CD4-positive, CD25-positive, alpha-beta regulatory T cell (primary cell): ENCODE data around the gene S100Z. TPM values are rescaled to one million over a fixed set of nuclear protein-coding genes. Genes with fewer than 3 reads are reported as not detected.

Experiments used
- ATAC-seq, 2 donors: fragments of 150-1000 bp; cut with Tn5 transposase; one replicate each; pipeline ENCODE4 v1.10.0; 2021; ENCODE audit warnings: low read depth in 2 of 2, moderate number of reproducible peaks in 2 of 2, moderate library complexity in 1 of 2
- DNase-seq, 3 donors: peaks; one replicate each; pipeline versions ENCODE4 v3.0.0 to v3.0.0-alpha.2; 2012 to 2022; ENCODE audit warnings: mixed read lengths in 1 of 3
- H3K27ac ChIP-seq: one replicate; pipeline ENCODE4 v1.7.0; 2013; ENCODE audit warnings: mild to moderate bottlenecking, low read length; ENCODE audit not compliant: insufficient read depth, poor library complexity, severe bottlenecking
- H3K27me3 ChIP-seq: one replicate; pipeline ENCODE4 v1.7.0; 2013; ENCODE audit warnings: low read length; ENCODE audit not compliant: control insufficient read depth, insufficient read depth
- H3K36me3 ChIP-seq: one replicate; pipeline ENCODE4 v1.7.0; 2013; ENCODE audit warnings: mild to moderate bottlenecking, low read length, moderate library complexity; ENCODE audit not compliant: control insufficient read depth, insufficient read depth
- H3K4me1 ChIP-seq: 2 replicates; pipeline ENCODE4 v1.7.0; 2013; ENCODE audit warnings: mild to moderate bottlenecking, low read length; ENCODE audit not compliant: insufficient read depth, control insufficient read depth, poor library complexity, severe bottlenecking
- H3K4me3 ChIP-seq: one replicate; pipeline ENCODE4 v1.7.0; 2013; ENCODE audit warnings: low read depth, mild to moderate bottlenecking, low read length, moderate library complexity
- H3K9me3 ChIP-seq, 2 experiments: 1 replicate in 1 of 2; 2 replicates in 1 of 2; pipeline ENCODE4 v1.7.0; 2013; ENCODE audit warnings: low read length in 2 of 2, mild to moderate bottlenecking in 1 of 2, moderate library complexity in 1 of 2; ENCODE audit not compliant: control insufficient read depth in 2 of 2
- H3K27ac Mint-ChIP-seq, 3 donors: one replicate each; pipeline ENCODE4 v1.8.0; 2020 to 2022; ENCODE audit warnings: mild to moderate bottlenecking in 3 of 3, mixed read lengths in 3 of 3, moderate library complexity in 2 of 3
- H3K27me3 Mint-ChIP-seq: one replicate; pipeline ENCODE4 v1.8.0; 2022; ENCODE audit warnings: mild to moderate bottlenecking, mixed read lengths
- H3K36me3 Mint-ChIP-seq: one replicate; pipeline ENCODE4 v1.8.0; 2020; ENCODE audit warnings: mixed read lengths
- H3K4me1 Mint-ChIP-seq, 4 donors: one replicate each; pipeline ENCODE4 v1.8.0; 2020 to 2022; ENCODE audit warnings: mixed read lengths in 4 of 4, mild to moderate bottlenecking in 1 of 4
- H3K4me3 Mint-ChIP-seq, 4 donors: one replicate each; pipeline ENCODE4 v1.8.0; 2020 to 2022; ENCODE audit warnings: mild to moderate bottlenecking in 4 of 4, mixed read lengths in 4 of 4, moderate library complexity in 3 of 4
- H3K9me3 Mint-ChIP-seq, 7 donors: one replicate each; pipeline ENCODE4 v1.8.0; 2020 to 2022; ENCODE audit warnings: mixed read lengths in 7 of 7, mild to moderate bottlenecking in 3 of 7, moderate library complexity in 2 of 7
- polyA plus RNA-seq, 4 donors: library from polyadenylated mRNA; unstranded; fragments of 300-500 nt; fragmentation: Illumina TruSeq; gene quantifications; one replicate each; pipeline ENCODE4 v1.2.3, GENCODE V29; 2021
- total RNA-seq: library from RNA; stranded (reverse); gene quantifications from one replicate; pipeline ENCODE4 v1.2.3, GENCODE V29; 2022

Gene S100Z
- total and polyA plus RNA-seq, 5 donors from 2014 or later, result 0.72 to 4.0 (median 1.7) TPM

- Histone ChIP-seq H3K27ac (no peak overlapping the region), H3K4me3 (no peak overlapping the region), H3K27me3 (no peaks in the 10 kb centered on the region), H3K4me1 (no peaks in the 10 kb centered on the region), H3K36me3 (no peaks in the 10 kb centered on the region), H3K9me3 (no peaks in the 10 kb centered on the region)
- Mint-ChIP-seq H3K27ac (no peak overlapping the region), H3K9me3 (peaks cover 0 to 2% (median 0%) of the 10 kb centered on the region in 7 donors), H3K36me3 (no peaks in the 10 kb centered on the region), H3K4me1 (no peaks in the 10 kb centered on the region), H3K4me3 (no peak overlapping the region), H3K27me3 (peaks cover 4% of the 10 kb centered on the region)
- DNase-seq (no peak), ATAC-seq (no peak)
Observed at GRCh38 chr5:76926329-76927105, 76.7 kb downstream of the S100Z start.

- Mint-ChIP-seq H3K4me3 (no peak overlapping the region), H3K4me1 (no peaks in the 10 kb centered on the region), H3K36me3 (no peaks in the 10 kb centered on the region), H3K9me3 (peaks cover 0 to 2% (median 0%) of the 10 kb centered on the region in 7 donors), H3K27ac (no peak overlapping the region), H3K27me3 (peaks cover 4% of the 10 kb centered on the region)
- H3K4me1 ChIP-seq, result no peaks in the 10 kb centered on the region
- H3K36me3 ChIP-seq, result no peaks in the 10 kb centered on the region
- H3K9me3 ChIP-seq, result no peaks in the 10 kb centered on the region
- H3K4me3 ChIP-seq, result no peak overlapping the region
- ATAC-seq, result no peak
- no peaks in the 10 kb centered on the region for H3K27me3 ChIP-seq
- H3K27ac ChIP-seq, result no peak overlapping the region
- no peak for DNase-seq
Observed at GRCh38 chr5:76927961-76928360, 78.1 kb downstream of the S100Z start.

- DNase-seq (no peak), ATAC-seq (no peak)
- no peaks in the 10 kb centered on the region for H3K27me3 Mint-ChIP-seq
- no peaks in the 10 kb centered on the region for H3K4me1 Mint-ChIP-seq
- H3K4me3 Mint-ChIP-seq, result no peak overlapping the region
- Histone ChIP-seq H3K4me3 (no peak overlapping the region), H3K9me3 (no peaks in the 10 kb centered on the region), H3K27ac (no peak overlapping the region), H3K36me3 (no peaks in the 10 kb centered on the region), H3K27me3 (no peaks in the 10 kb centered on the region), H3K4me1 (no peaks in the 10 kb centered on the region)
- no peaks in the 10 kb centered on the region for H3K36me3 Mint-ChIP-seq
- no peak overlapping the region for H3K27ac Mint-ChIP-seq
- no peaks in the 10 kb centered on the region for H3K9me3 Mint-ChIP-seq
Observed at GRCh38 chr5:76930083-76930482, 80.3 kb downstream of the S100Z start.

- H3K27me3 ChIP-seq, result no peaks in the 10 kb centered on the region
- no peaks in the 10 kb centered on the region for H3K4me1 ChIP-seq
- ATAC-seq, result no peak
- DNase-seq, result no peak
- no peaks in the 10 kb centered on the region for H3K36me3 ChIP-seq
- H3K27me3 Mint-ChIP-seq, result peaks cover 14% of the 10 kb centered on the region
- no peak overlapping the region for H3K27ac ChIP-seq
- no peaks in the 10 kb centered on the region for H3K9me3 ChIP-seq
- H3K4me1 Mint-ChIP-seq, result no peaks in the 10 kb centered on the region
- no peak overlapping the region for H3K4me3 ChIP-seq
- no peak overlapping the region for H3K27ac Mint-ChIP-seq
- H3K9me3 Mint-ChIP-seq, result peaks cover 0 to 2% (median 0%) of the 10 kb centered on the region in 7 donors
- H3K36me3 Mint-ChIP-seq, result no peaks in the 10 kb centered on the region
- H3K4me3 Mint-ChIP-seq, result no peak overlapping the region
Observed at GRCh38 chr5:76938177-76938576, 88.4 kb downstream of the S100Z start.

GRCh38 chr5:76941000-76941399 is 91.2 kb downstream of the S100Z start:
- Histone ChIP-seq H3K27ac (no peak overlapping the region), H3K9me3 (no peaks in the 10 kb centered on the region), H3K27me3 (no peaks in the 10 kb centered on the region), H3K4me3 (no peak overlapping the region), H3K36me3 (no peaks in the 10 kb centered on the region), H3K4me1 (no peaks in the 10 kb centered on the region)
- Mint-ChIP-seq H3K4me1 (no peaks in the 10 kb centered on the region), H3K27ac (no peak overlapping the region), H3K4me3 (no peak overlapping the region), H3K9me3 (peaks cover 0 to 2% (median 0%) of the 10 kb centered on the region in 7 donors), H3K27me3 (peaks cover 23% of the 10 kb centered on the region), H3K36me3 (no peaks in the 10 kb centered on the region)
- ATAC-seq (no peak), DNase-seq (no peak)

GRCh38 chr5:76941442-76941841 is 91.6 kb downstream of the S100Z start:
- H3K36me3 Mint-ChIP-seq, result no peaks in the 10 kb centered on the region
- Histone ChIP-seq H3K36me3 (no peaks in the 10 kb centered on the region), H3K9me3 (no peaks in the 10 kb centered on the region), H3K4me3 (no peak overlapping the region), H3K4me1 (no peaks in the 10 kb centered on the region), H3K27ac (no peak overlapping the region), H3K27me3 (no peaks in the 10 kb centered on the region)
- no peaks in the 10 kb centered on the region for H3K4me1 Mint-ChIP-seq
- H3K27ac Mint-ChIP-seq, result no peak overlapping the region
- peaks cover 28% of the 10 kb centered on the region for H3K27me3 Mint-ChIP-seq
- DNase-seq (no peak), ATAC-seq (no peak)
- no peak overlapping the region for H3K4me3 Mint-ChIP-seq
- peaks cover 0 to 2% (median 0%) of the 10 kb centered on the region in 7 donors for H3K9me3 Mint-ChIP-seq

- no peaks in the 10 kb centered on the region for H3K36me3 Mint-ChIP-seq
- Histone ChIP-seq H3K4me1 (no peaks in the 10 kb centered on the region), H3K27me3 (no peaks in the 10 kb centered on the region), H3K9me3 (no peaks in the 10 kb centered on the region), H3K27ac (no peak overlapping the region), H3K36me3 (no peaks in the 10 kb centered on the region), H3K4me3 (no peak overlapping the region)
- peaks cover 34% of the 10 kb centered on the region for H3K27me3 Mint-ChIP-seq
- no peak overlapping the region for H3K27ac Mint-ChIP-seq
- no peaks in the 10 kb centered on the region for H3K4me1 Mint-ChIP-seq
- no peak for ATAC-seq
- H3K9me3 Mint-ChIP-seq, result peaks cover 0 to 2% (median 0%) of the 10 kb centered on the region in 7 donors
- DNase-seq, result no peak
- H3K4me3 Mint-ChIP-seq, result no peak overlapping the region
Observed at GRCh38 chr5:76942581-76942980, 92.8 kb downstream of the S100Z start.

- Histone ChIP-seq H3K9me3 (no peaks in the 10 kb centered on the region), H3K4me1 (no peaks in the 10 kb centered on the region), H3K27me3 (no peaks in the 10 kb centered on the region), H3K27ac (no peak overlapping the region), H3K4me3 (no peak overlapping the region), H3K36me3 (no peaks in the 10 kb centered on the region)
- no peaks in the 10 kb centered on the region for H3K36me3 Mint-ChIP-seq
- no peak for DNase-seq
- no peak for ATAC-seq
- H3K4me3 Mint-ChIP-seq, result no peak overlapping the region
- H3K4me1 Mint-ChIP-seq, result no peaks in the 10 kb centered on the region
- peaks cover 0 to 2% (median 0%) of the 10 kb centered on the region in 7 donors for H3K9me3 Mint-ChIP-seq
- no peak overlapping the region for H3K27ac Mint-ChIP-seq
- peaks cover 34% of the 10 kb centered on the region for H3K27me3 Mint-ChIP-seq
Observed at GRCh38 chr5:76943006-76943405, 93.2 kb downstream of the S100Z start.
